Brain microvascular endothelial cell (primary cell): ENCODE measurements around the gene MYO3B.
"Not testable (repeated sequence)": the region's sequence is repeated elsewhere in the genome, so short reads cannot be mapped to it uniquely, and the experiment has no call there.

Source experiments
- DNase-seq: peaks from one replicate; pipeline ENCODE4 v3.0.0-alpha.2; 2020
- H3K27ac ChIP-seq: fragments of 250-450 bp; sonication (Bioruptor Pico); 2 replicates; pipeline ENCODE4 v1.5.1; 2020; ENCODE audit warnings: mild to moderate bottlenecking, moderate library complexity
- H3K27me3 ChIP-seq: fragments of 250-450 bp; sonication (Bioruptor Pico); replicated peaks from 2 replicates; pipeline ENCODE4 v1.5.1; 2020; ENCODE audit warnings: mild to moderate bottlenecking
- H3K36me3 ChIP-seq: fragments of 250-450 bp; sonication (Bioruptor Pico); replicated peaks from 2 replicates; pipeline ENCODE4 v1.5.1; 2020; ENCODE audit warnings: mild to moderate bottlenecking
- H3K4me3 ChIP-seq: 2 replicates; pipeline ENCODE4 v1.5.1; 2011; ENCODE audit warnings: low read depth, mild to moderate bottlenecking, control low read depth, low read length, moderate library complexity
- in situ Hi-C: cut with HindIII; loops from 2 replicates; pipeline ENCODE4 v1.10.0; 2017; ENCODE audit warnings: low sequenced_read_pairs, low pct_ligation_motif_present
- TF ChIP-seq, protein P1 (sequence below): IDR thresholded peaks from 2 replicates; pipeline ENCODE4 v1.5.1; 2011; ENCODE audit warnings: low read depth, mild to moderate bottlenecking, moderate library complexity, low read length, control low read depth, inconsistent platforms; ENCODE audit errors: missing control alignments

The MYO3B gene

GRCh38 chr2:170596576-170596975, 418.6 kb downstream of the MYO3B start:
- in situ Hi-C loops: no loop called here
- H3K36me3 ChIP-seq: no peaks in the 10 kb centered on the region
- no peak overlapping the region for H3K4me3 ChIP-seq
- no peak overlapping the region for H3K27ac ChIP-seq
- no peaks in the 10 kb centered on the region for H3K27me3 ChIP-seq
- DNase-seq: no peak
- TF ChIP-seq, protein P1, sequence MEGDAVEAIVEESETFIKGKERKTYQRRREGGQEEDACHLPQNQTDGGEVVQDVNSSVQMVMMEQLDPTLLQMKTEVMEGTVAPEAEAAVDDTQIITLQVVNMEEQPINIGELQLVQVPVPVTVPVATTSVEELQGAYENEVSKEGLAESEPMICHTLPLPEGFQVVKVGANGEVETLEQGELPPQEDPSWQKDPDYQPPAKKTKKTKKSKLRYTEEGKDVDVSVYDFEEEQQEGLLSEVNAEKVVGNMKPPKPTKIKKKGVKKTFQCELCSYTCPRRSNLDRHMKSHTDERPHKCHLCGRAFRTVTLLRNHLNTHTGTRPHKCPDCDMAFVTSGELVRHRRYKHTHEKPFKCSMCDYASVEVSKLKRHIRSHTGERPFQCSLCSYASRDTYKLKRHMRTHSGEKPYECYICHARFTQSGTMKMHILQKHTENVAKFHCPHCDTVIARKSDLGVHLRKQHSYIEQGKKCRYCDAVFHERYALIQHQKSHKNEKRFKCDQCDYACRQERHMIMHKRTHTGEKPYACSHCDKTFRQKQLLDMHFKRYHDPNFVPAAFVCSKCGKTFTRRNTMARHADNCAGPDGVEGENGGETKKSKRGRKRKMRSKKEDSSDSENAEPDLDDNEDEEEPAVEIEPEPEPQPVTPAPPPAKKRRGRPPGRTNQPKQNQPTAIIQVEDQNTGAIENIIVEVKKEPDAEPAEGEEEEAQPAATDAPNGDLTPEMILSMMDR: no peak

DNA sequence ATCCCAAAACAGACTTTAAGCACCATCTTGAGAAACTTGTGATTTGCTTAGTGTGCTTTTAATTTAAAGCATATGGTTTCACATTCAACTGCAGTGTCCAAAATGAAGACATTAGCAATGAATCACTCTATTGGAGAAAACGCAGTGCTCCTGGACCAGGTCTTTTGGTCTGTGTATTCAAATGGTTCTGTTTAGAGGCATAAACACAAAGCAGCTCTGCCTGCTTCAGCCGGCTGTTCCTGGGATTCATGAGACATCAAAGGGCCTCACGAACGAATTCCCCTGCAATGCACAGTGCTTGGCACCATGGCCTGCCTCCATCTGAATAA, 420.1 kb downstream of the MYO3B start:
- Histone ChIP-seq H3K36me3 (no peaks in the 10 kb centered on the region), H3K4me3 (no peak overlapping the region), H3K27ac (no peak overlapping the region), H3K27me3 (no peaks in the 10 kb centered on the region)
- in situ Hi-C loops: no loop called here
- TF ChIP-seq, protein P1: no peak
- no peak for DNase-seq

DNA sequence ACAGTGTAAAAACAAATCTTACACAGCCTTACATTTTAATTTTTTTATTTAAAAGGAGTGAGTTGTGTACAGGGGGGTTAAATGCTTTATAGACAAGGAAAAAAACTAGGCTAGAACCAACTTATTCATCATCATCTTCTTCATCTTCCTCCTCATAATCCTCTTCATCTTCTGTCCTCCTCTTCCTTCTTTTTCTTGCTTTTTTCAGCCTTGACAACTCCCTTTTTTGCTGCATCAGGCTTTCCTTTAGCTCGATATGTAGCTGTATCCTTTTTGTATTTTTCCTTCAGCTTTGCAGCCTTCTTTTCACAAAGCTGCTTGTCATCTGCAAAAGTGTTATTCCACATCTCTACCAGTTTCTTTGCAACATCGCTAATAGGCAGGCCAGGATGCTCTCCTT, 423.5 kb downstream of the MYO3B start:
- TF ChIP-seq, protein P1: no peak
- no peak for DNase-seq
- no peaks in the 10 kb centered on the region for H3K27me3 ChIP-seq
- H3K27ac ChIP-seq: no peak overlapping the region
- in situ Hi-C loops: no loop called here
- H3K36me3 ChIP-seq: no peaks in the 10 kb centered on the region
- no peak overlapping the region for H3K4me3 ChIP-seq

DNA sequence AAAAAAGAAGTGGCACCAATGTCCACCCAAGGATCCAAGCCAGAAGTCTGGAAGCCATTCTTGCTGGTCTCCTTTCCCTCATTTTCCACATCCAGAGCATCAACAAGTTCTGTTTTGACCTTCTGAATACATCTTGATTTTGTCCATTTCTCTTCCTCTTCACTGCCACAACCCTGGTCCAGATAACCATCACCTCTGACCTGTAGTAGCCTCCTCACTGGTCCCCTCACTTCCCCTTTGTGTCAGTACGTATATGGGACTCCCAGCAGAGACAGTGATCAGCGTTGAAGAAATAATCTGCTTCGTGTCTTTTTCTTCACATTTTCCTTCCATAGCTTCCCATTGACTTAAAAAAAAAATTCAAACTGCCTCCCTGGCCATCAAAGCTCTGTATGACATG, 427.9 kb downstream of the MYO3B start:
- TF ChIP-seq, protein P1: no peak
- H3K4me3 ChIP-seq: no peak overlapping the region
- no peak overlapping the region for H3K27ac ChIP-seq
- H3K36me3 ChIP-seq: no peaks in the 10 kb centered on the region
- DNase-seq: no peak
- in situ Hi-C loops: no loop called here
- H3K27me3 ChIP-seq: no peaks in the 10 kb centered on the region

GRCh38 chr2:170607171-170607570, 429.2 kb downstream of the MYO3B start:
- DNase-seq: no peak
- no peaks in the 10 kb centered on the region for H3K27me3 ChIP-seq
- H3K27ac ChIP-seq: no peak overlapping the region
- TF ChIP-seq, protein P1: no peak
- no peak overlapping the region for H3K4me3 ChIP-seq
- in situ Hi-C loops: no loop called here
- no peaks in the 10 kb centered on the region for H3K36me3 ChIP-seq

- TF ChIP-seq, protein P1: no peak
- in situ Hi-C loops: no loop called here
- Histone ChIP-seq H3K27me3 (no peaks in the 10 kb centered on the region), H3K36me3 (no peaks in the 10 kb centered on the region), H3K27ac (no peak overlapping the region), H3K4me3 (no peak overlapping the region)
- DNase-seq: no peak
Measured at GRCh38 chr2:170610615-170611014, 432.7 kb downstream of the MYO3B start.

DNA sequence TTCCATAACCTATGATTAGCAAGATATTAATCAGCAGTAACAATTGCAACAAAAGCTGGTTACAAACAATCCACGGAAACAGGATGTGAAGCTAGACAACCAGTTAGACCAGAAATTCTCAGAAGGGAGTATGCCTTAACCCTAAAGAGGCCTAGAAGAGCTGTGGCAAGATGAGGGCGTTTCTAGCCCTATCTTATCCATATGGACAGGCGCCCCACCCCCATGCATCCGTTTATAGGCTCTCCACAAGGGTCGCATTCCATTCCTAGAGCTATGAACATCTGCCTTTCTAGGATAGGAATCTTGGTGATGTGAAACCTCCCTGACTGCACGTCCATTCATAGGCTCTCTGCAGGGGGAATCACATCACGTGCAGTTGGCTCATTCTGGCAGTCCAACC, 441.0 kb downstream of the MYO3B start:
- DNase-seq, H3K4me3 ChIP-seq, in situ Hi-C loops, H3K27ac ChIP-seq, H3K27me3 ChIP-seq, H3K36me3 ChIP-seq: not testable (repeated sequence)

DNA sequence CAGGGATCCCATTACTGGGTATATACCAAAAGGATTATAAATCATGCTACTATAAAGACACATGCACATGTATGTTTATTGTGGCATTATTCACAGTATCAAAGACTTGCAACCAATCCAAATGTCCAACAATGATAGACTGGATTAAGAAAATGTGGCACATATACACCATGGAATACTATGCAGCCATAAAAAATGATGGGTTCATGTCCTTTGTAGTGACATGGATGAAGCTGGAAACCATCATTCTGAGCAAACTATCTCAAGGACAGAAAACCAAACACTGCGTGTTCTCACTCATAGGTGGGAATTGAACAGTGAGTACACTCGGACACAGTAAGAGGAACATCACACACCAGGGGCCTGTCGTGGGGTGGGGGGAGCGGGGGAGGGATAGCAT, 457.1 kb downstream of the MYO3B start:
- H3K27me3 ChIP-seq, H3K27ac ChIP-seq, DNase-seq, H3K4me3 ChIP-seq, in situ Hi-C loops, H3K36me3 ChIP-seq: not testable (repeated sequence)
